Testis (tissue), 2 donors: ENCODE results near the gene SVEP1.

ENCODE experiments used
- POLR2A ChIP-seq: fragments of 450-650 bp; IDR thresholded peaks from one replicate; pipeline ENCODE4 v1.6.1; 2017; ENCODE audit warnings: antibody characterized with exemption, mild to moderate bottlenecking, moderate library complexity
- TF ChIP-seq, protein P1 (sequence below), 3 experiments: fragments of 450-650 bp in 2 of 3; fragments of 200-600 bp in 1 of 3; sonication (generic) in 1 of 3; IDR thresholded peaks; one replicate each; pipeline ENCODE4 v1.5.1; 2016 to 2019; ENCODE audit warnings: antibody characterized with exemption in 3 of 3, mild to moderate bottlenecking in 2 of 3, moderate library complexity in 1 of 3

DNA sequence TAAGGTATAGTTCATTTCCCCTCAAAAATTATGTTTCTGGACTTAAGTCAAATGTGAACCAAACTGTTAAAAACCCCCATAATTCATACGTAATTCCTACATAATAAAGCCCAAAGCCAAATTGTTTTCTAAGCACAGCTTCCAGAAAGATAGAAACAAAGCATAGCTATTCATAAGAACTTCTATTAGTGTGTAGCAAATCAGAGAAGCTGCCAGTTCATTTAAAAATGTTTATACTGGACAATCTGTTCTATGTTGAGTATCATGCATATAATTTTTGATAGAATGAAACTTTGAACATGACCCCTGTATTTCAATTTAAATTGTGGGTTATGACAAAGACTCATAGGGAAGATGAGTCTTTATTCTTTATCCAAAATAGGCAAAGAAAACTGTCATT lies 122.9 kb downstream of the SVEP1 start:
- TF ChIP-seq, protein P1, sequence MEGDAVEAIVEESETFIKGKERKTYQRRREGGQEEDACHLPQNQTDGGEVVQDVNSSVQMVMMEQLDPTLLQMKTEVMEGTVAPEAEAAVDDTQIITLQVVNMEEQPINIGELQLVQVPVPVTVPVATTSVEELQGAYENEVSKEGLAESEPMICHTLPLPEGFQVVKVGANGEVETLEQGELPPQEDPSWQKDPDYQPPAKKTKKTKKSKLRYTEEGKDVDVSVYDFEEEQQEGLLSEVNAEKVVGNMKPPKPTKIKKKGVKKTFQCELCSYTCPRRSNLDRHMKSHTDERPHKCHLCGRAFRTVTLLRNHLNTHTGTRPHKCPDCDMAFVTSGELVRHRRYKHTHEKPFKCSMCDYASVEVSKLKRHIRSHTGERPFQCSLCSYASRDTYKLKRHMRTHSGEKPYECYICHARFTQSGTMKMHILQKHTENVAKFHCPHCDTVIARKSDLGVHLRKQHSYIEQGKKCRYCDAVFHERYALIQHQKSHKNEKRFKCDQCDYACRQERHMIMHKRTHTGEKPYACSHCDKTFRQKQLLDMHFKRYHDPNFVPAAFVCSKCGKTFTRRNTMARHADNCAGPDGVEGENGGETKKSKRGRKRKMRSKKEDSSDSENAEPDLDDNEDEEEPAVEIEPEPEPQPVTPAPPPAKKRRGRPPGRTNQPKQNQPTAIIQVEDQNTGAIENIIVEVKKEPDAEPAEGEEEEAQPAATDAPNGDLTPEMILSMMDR (IDR thresholded peaks at IDR 0.05) = no peak
- no peak for TF ChIP-seq POLR2A
